SK-N-SH (cell line): ENCODE results near the gene PFDN5. TPM values are rescaled to one million over a fixed set of nuclear protein-coding genes. Genes with fewer than 3 reads are reported as not detected.
"Not testable (repeated sequence)": the region's sequence is repeated elsewhere in the genome, so short reads cannot be mapped to it uniquely, and the experiment has no call there.

ENCODE experiments used
- CTCF ChIA-PET: fragments of 300-600, 350-600 bp; formaldehyde crosslinking; extraction: SDS; loops from one replicate; lab custom pipeline; 2021; lab: Yijun Ruan, JAX
- POLR2A ChIA-PET: fragments of 350-600 bp; sonication (Branson Sonifier 250); formaldehyde crosslinking; extraction: SDS; loops from one replicate; lab custom pipeline; 2020; ENCODE audit warnings: antibody characterized with exemption, inconsistent platforms; lab: Yijun Ruan, JAX
- DNase-seq: peaks from one replicate; pipeline ENCODE4 v3.0.0; 2012
- H2AFZ ChIP-seq: fragments of 200-600 bp; sonication (generic); 2 replicates; pipeline ENCODE4 v1.8.1; 2016; ENCODE audit warnings: antibody characterized with exemption, mild to moderate bottlenecking, low read depth
- H3F3A ChIP-seq: fragments of 200-600 bp; sonication (generic); replicated peaks from 2 replicates; pipeline ENCODE3; 2016; ENCODE audit warnings: antibody characterized with exemption, mild to moderate bottlenecking; ENCODE audit not compliant: insufficient read depth
- H3K27ac ChIP-seq, 2 experiments: fragments of 200-500 bp in 1 of 2; fragments of 200-600 bp in 1 of 2; sonication (Bioruptor generic) in 1 of 2; sonication (generic), shearing (Covaris generic) in 1 of 2; 2 replicates each; pipeline versions ENCODE4 v1.5.1 to v1.6.1; 2014 to 2016; ENCODE audit warnings: low read depth in 2 of 2, inconsistent platforms in 1 of 2, low read length in 1 of 2, mild to moderate bottlenecking in 1 of 2, mixed read lengths in 1 of 2
- H3K27me3 ChIP-seq: fragments of 200-600 bp; sonication (generic), shearing (Covaris generic); 2 replicates; pipeline ENCODE4 v1.6.1; 2016; ENCODE audit warnings: mixed run types; ENCODE audit not compliant: insufficient read depth
- H3K36me3 ChIP-seq, 2 experiments: fragments of 200-500 bp in 1 of 2; fragments of 200-600 bp in 1 of 2; sonication (Bioruptor generic) in 1 of 2; sonication (generic) in 1 of 2; replicated peaks in 1 of 2; 2 replicates each; pipeline versions ENCODE3 to v1.5.1; 2014 to 2016; ENCODE audit warnings: low read length in 1 of 2, mild to moderate bottlenecking in 1 of 2; ENCODE audit not compliant: insufficient read depth in 2 of 2, control insufficient read depth in 1 of 2
- H3K4me1 ChIP-seq, 2 experiments: fragments of 200-500 bp in 1 of 2; fragments of 200-600 bp in 1 of 2; sonication (Bioruptor generic) in 1 of 2; sonication (generic), shearing (Covaris generic) in 1 of 2; 2 replicates each; pipeline versions ENCODE4 v1.5.1 to v1.6.1; 2014 to 2016; ENCODE audit warnings: low read depth in 1 of 2, low read length in 1 of 2, mixed run types in 1 of 2; ENCODE audit not compliant: insufficient read depth in 2 of 2, control insufficient read depth in 1 of 2
- H3K4me2 ChIP-seq: fragments of 200-600 bp; sonication (generic), shearing (Covaris generic); 2 replicates; pipeline ENCODE4 v1.6.1; 2017; ENCODE audit warnings: mixed run types
- H3K4me3 ChIP-seq, 2 experiments: fragments of 200-500 bp in 1 of 2; fragments of 200-600 bp in 1 of 2; sonication (Bioruptor generic) in 1 of 2; sonication (generic), shearing (Covaris generic) in 1 of 2; 2 replicates each; pipeline versions ENCODE4 v1.5.1 to v1.8.1; 2014 to 2016; ENCODE audit warnings: low read depth in 2 of 2, inconsistent platforms in 1 of 2, low read length in 1 of 2, mild to moderate bottlenecking in 1 of 2, mixed read lengths in 1 of 2, moderate library complexity in 1 of 2
- H3K79me2 ChIP-seq: fragments of 200-600 bp; sonication (generic); 2 replicates; pipeline ENCODE4 v1.8.1; 2017; ENCODE audit warnings: mild to moderate bottlenecking; ENCODE audit not compliant: insufficient read depth
- H3K9ac ChIP-seq: fragments of 200-600 bp; sonication (generic); 2 replicates; pipeline ENCODE4 v1.6.1; 2017; ENCODE audit warnings: mixed run types
- H3K9me2 ChIP-seq: fragments of 200-600 bp; sonication (generic); 2 replicates; pipeline ENCODE4 v1.6.1; 2017; ENCODE audit warnings: mixed run types
- H3K9me3 ChIP-seq: fragments of 200-600 bp; sonication (generic); 2 replicates; pipeline ENCODE4 v1.6.1; 2017; ENCODE audit warnings: mixed run types, mild to moderate bottlenecking, moderate library complexity
- H4K20me1 ChIP-seq: fragments of 200-600 bp; sonication (generic); 2 replicates; pipeline ENCODE4 v1.6.1; 2017; ENCODE audit warnings: mild to moderate bottlenecking, mixed run types; ENCODE audit not compliant: insufficient read depth
- CHD2 ChIP-seq: fragments of 150-350 bp; IDR thresholded peaks from 2 replicates; pipeline ENCODE4 v1.6.1; 2018; ENCODE audit warnings: low read length; ENCODE audit not compliant: partially characterized antibody
- EP300 ChIP-seq, 2 experiments: IDR thresholded peaks; 2 replicates each; pipeline versions ENCODE4 v1.4.0 to v1.6.1; 2012; ENCODE audit warnings: borderline replicate concordance in 1 of 2, low read depth in 1 of 2, low read length in 1 of 2
- FOSL2 ChIP-seq: IDR thresholded peaks from 2 replicates; pipeline ENCODE4 v1.4.0; 2012; ENCODE audit warnings: low read depth, mild to moderate bottlenecking, moderate library complexity, borderline replicate concordance
- FOXJ3 ChIP-seq: sonication (generic); formaldehyde crosslinking; IDR thresholded peaks from 2 replicates; pipeline ENCODE4 v1.5.1; 2020; ENCODE audit warnings: mild to moderate bottlenecking, missing genetic modification reagents
- GABPA ChIP-seq: IDR thresholded peaks from 2 replicates; pipeline ENCODE4 v1.4.0; 2012; ENCODE audit warnings: low read depth, mild to moderate bottlenecking
- GATA2 ChIP-seq: sonication (generic); formaldehyde crosslinking; IDR thresholded peaks from 2 replicates; pipeline ENCODE4 v1.5.0; 2020; ENCODE audit warnings: mild to moderate bottlenecking, missing genetic modification reagents
- MEF2A ChIP-seq: IDR thresholded peaks from 2 replicates; pipeline ENCODE4 v1.4.0; 2012; ENCODE audit warnings: low read depth, borderline replicate concordance
- MXI1 ChIP-seq: IDR thresholded peaks from 2 replicates; pipeline ENCODE4 v1.6.1; 2012; ENCODE audit warnings: mild to moderate bottlenecking, low read depth, low read length, improper control_type of control experiment
- POLR2AphosphoS5 ChIP-seq: IDR thresholded peaks from 2 replicates; pipeline ENCODE4 v1.6.1; 2012; ENCODE audit warnings: low read depth, low read length
- RAD21 ChIP-seq: IDR thresholded peaks from 2 replicates; pipeline ENCODE4 v1.6.1; 2012; ENCODE audit warnings: mild to moderate bottlenecking, low read length
- RFX5 ChIP-seq: IDR thresholded peaks from 2 replicates; pipeline ENCODE4 v1.6.1; 2012; ENCODE audit warnings: mild to moderate bottlenecking, improper control_type of control experiment, low read length
- SMC3 ChIP-seq: IDR thresholded peaks from 2 replicates; pipeline ENCODE4 v1.6.1; 2012; ENCODE audit warnings: low read depth, low read length, improper control_type of control experiment
- TAF1 ChIP-seq: IDR thresholded peaks from 2 replicates; pipeline ENCODE4 v1.6.1; 2012; ENCODE audit warnings: low read depth, mild to moderate bottlenecking, low read length, moderate library complexity, borderline replicate concordance
- TCF12 ChIP-seq: IDR thresholded peaks from 2 replicates; pipeline ENCODE4 v1.4.0; 2012
- YY1 ChIP-seq: IDR thresholded peaks from 2 replicates; pipeline ENCODE4 v1.4.0; 2012; ENCODE audit warnings: low read depth, mild to moderate bottlenecking
- WGBS: methylation state at CpG from one replicate; pipeline ENCODE4 v1.1.6; 2017; ENCODE audit warnings: low lambda C conversion rate; 5-methylcytosine and 5-hydroxymethylcytosine counted together
- polyA plus RNA-seq, 3 experiments: library from polyadenylated mRNA; depleted of rRNA; stranded (reverse); fragments of >200 nt; gene quantifications; 2 replicates each; pipeline ENCODE4 v1.2.3, GENCODE V29; 2012
- TF ChIP-seq, protein P1 (sequence below): IDR thresholded peaks from 2 replicates; pipeline ENCODE4 v1.4.0; 2012; ENCODE audit warnings: low read depth, borderline replicate concordance
- TF ChIP-seq, protein P2 (sequence below): IDR thresholded peaks from 2 replicates; pipeline ENCODE4 v1.4.0; 2012; ENCODE audit warnings: low read depth, borderline replicate concordance
- TF ChIP-seq, protein P3 (sequence below): IDR thresholded peaks from 2 replicates; pipeline ENCODE4; 2012
- TF ChIP-seq, protein P4 (sequence below): fragments of 200-600 bp; sonication (generic); IDR thresholded peaks from 2 replicates; pipeline ENCODE4 v1.6.1; 2017; ENCODE audit warnings: antibody characterized with exemption, mild to moderate bottlenecking, moderate library complexity

Gene PFDN5
- polyA plus RNA-seq, 1 of the 3 experiments (the other 2 are of a cell fraction) = 1,198 TPM

DNA sequence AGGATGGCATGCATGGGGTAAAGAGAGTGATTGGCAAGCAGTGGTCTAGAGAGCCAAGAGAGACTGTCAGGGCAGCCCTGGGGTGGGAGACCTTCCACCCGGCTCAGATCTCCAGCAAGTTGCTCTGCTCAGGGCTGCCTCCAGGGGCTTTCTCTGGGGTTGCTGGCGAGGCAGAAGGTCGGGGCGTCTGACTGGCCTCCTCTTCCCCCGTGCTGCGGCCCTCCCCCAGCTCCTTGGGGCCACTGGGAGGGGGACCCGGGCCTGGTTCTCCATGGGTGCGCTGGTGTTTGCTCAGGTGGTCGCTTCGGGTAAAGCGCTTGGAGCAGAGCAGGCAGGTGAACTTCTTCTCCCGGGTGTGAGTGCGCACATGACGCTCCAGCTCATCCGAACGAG is 32.7 kb downstream of the PFDN5 start:
- no peak overlapping the region for H3K9ac ChIP-seq
- POLR2A ChIA-PET = interaction anchor here (0.6 to 8.3 kb wide), 3 partner anchors 16 to 69 kb away, joined by 4 to 105 read pairs (median 7); partner anchors contain the start of gene PFDN5
- no peak for DNase-seq

DNA sequence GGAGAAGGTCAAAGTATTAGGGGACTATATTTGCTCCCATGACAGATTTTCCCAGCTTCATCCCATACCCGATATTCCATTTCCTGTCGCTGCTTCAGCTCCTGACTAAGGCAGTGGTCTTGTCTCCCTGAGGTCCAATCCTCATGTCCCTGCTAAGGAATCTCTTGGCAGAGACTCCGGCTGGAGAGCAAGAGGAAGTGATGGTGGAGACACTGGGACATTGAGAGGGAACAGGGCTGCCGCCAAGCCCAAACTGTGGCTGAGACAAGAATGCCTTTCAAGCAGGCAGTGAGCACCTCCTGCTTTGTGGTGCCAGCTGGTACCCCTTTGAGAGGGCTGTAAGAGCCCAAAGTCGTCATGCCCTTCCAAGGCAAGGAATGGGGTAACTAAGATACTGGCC is 35.3 kb downstream of the PFDN5 start:
- 79% methylated on average over 5 of the region's 5 CpGs for WGBS
- no peak overlapping the region for H3K9ac ChIP-seq

More for the DNA sequence above, 32.7 kb downstream of the PFDN5 start:
- TF ChIP-seq RFX5 (no peak), TCF12 (no peak), POLR2AphosphoS5 (no peak), CHD2 (no peak), GATA2 (CRISPR knock-in tag) (no peak), RAD21 (no peak), MEF2A (no peak), SMC3 (no peak), YY1 (no peak)
- TF ChIP-seq, protein P1, sequence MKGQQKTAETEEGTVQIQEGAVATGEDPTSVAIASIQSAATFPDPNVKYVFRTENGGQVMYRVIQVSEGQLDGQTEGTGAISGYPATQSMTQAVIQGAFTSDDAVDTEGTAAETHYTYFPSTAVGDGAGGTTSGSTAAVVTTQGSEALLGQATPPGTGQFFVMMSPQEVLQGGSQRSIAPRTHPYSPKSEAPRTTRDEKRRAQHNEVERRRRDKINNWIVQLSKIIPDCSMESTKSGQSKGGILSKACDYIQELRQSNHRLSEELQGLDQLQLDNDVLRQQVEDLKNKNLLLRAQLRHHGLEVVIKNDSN = no peak
- TF ChIP-seq, protein P2, sequence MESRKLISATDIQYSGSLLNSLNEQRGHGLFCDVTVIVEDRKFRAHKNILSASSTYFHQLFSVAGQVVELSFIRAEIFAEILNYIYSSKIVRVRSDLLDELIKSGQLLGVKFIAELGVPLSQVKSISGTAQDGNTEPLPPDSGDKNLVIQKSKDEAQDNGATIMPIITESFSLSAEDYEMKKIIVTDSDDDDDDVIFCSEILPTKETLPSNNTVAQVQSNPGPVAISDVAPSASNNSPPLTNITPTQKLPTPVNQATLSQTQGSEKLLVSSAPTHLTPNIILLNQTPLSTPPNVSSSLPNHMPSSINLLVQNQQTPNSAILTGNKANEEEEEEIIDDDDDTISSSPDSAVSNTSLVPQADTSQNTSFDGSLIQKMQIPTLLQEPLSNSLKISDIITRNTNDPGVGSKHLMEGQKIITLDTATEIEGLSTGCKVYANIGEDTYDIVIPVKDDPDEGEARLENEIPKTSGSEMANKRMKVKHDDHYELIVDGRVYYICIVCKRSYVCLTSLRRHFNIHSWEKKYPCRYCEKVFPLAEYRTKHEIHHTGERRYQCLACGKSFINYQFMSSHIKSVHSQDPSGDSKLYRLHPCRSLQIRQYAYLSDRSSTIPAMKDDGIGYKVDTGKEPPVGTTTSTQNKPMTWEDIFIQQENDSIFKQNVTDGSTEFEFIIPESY = no peak
- TF ChIP-seq, protein P3, sequence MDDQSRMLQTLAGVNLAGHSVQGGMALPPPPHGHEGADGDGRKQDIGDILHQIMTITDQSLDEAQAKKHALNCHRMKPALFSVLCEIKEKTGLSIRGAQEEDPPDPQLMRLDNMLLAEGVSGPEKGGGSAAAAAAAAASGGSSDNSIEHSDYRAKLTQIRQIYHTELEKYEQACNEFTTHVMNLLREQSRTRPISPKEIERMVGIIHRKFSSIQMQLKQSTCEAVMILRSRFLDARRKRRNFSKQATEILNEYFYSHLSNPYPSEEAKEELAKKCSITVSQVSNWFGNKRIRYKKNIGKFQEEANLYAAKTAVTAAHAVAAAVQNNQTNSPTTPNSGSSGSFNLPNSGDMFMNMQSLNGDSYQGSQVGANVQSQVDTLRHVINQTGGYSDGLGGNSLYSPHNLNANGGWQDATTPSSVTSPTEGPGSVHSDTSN = no peak
- TF ChIP-seq, all 33 proteins: peak for 0
- Histone ChIP-seq H3K36me3 (no peaks in the 10 kb centered on the region), H3K27me3 (no peaks in the 10 kb centered on the region; the same call in 1 of the 2 replicates), H3K4me1 (peaks cover 0 to 10% of the 10 kb centered on the region in 2 experiments; a peak in 1 of 4 replicates), H2AFZ (no peak overlapping the region), H3K9me3 (no peaks in the 10 kb centered on the region), H3F3A (peaks cover 6% of the 10 kb centered on the region), H3K79me2 (no peaks in the 10 kb centered on the region), H4K20me1 (no peaks in the 10 kb centered on the region), H3K4me3 (no peak overlapping the region), H3K4me2 (no peak overlapping the region), H3K27ac (no peak overlapping the region), H3K9me2 (no peaks in the 10 kb centered on the region)
- CTCF ChIA-PET = interaction anchor here (0.5 to 13.6 kb wide), 8 partner anchors 13 to 272 kb away, joined by 3 to 294 read pairs (median 8); partner anchors contain the start of genes AMHR2 and NPFF
- WGBS = 96% methylated on average over 5 of the region's 16 CpGs

DNA sequence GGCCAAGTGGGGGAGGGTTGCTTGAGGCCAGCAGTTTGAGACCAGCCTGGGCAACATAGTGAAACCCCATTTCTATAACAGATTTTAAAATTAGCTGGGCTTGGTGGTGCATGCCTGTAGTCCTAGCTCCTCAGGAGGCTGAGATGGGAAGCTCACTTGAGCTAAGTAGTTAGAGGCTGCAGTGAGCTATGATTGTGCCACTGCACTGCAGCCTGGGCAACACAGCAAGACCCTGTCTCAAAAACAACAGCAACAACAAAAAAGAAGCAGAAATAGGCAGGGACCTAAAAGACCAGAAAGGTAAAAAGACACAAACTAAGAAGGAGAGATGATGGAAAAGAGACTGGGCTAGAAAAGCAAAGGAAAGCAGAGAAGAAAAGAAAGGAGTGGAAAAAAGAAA is 37.0 kb downstream of the PFDN5 start:
- POLR2A ChIA-PET, H4K20me1 ChIP-seq, H3K4me1 ChIP-seq, H3K27ac ChIP-seq, H3K27me3 ChIP-seq, H3K9me2 ChIP-seq, H3K36me3 ChIP-seq, H2AFZ ChIP-seq, H3K9me3 ChIP-seq, DNase-seq, H3K4me2 ChIP-seq, H3F3A ChIP-seq, H3K79me2 ChIP-seq, H3K9ac ChIP-seq, H3K4me3 ChIP-seq: not testable (repeated sequence)
- CTCF ChIA-PET = interaction anchor here (1.0 to 13.6 kb wide), 4 partner anchors 9 to 82 kb away, joined by 3 to 294 read pairs (median 30); partner anchors contain the start of gene AAAS

More for the DNA sequence above, 35.3 kb downstream of the PFDN5 start:
- H3K27me3 ChIP-seq = no peaks in the 10 kb centered on the region; the same call in 1 of the 2 replicates
- no peak for DNase-seq
- H3K4me3 ChIP-seq = no peak overlapping the region
- H3F3A ChIP-seq = peaks cover 6% of the 10 kb centered on the region
- H3K36me3 ChIP-seq = no peaks in the 10 kb centered on the region
- no peak overlapping the region for H3K27ac ChIP-seq
- POLR2A ChIA-PET = interaction anchor here (1.2 kb wide), 1 partner anchor 14 kb away, joined by 3 read pairs; no protein-coding TSS in a partner anchor
- peaks cover 0 to 3% of the 10 kb centered on the region in 2 experiments; a peak in 1 of 4 replicates for H3K4me1 ChIP-seq
- H4K20me1 ChIP-seq = no peaks in the 10 kb centered on the region
- no peak overlapping the region for H3K4me2 ChIP-seq
- H3K9me2 ChIP-seq = no peaks in the 10 kb centered on the region
- no peak overlapping the region for H2AFZ ChIP-seq
- H3K79me2 ChIP-seq = no peaks in the 10 kb centered on the region
- TF ChIP-seq FOXJ3 (no peak), RAD21 (no peak), MEF2A (no peak), CHD2 (no peak), TAF1 (no peak), GABPA (no peak), EP300 (IDR thresholded peaks at IDR 0.05; ENCODE audit: borderline replicate concordance in 1 of 2, low read depth in 1 of 2, low read length in 1 of 2) (no peak), FOSL2 (no peak), MXI1 (no peak)
- TF ChIP-seq, protein P4, sequence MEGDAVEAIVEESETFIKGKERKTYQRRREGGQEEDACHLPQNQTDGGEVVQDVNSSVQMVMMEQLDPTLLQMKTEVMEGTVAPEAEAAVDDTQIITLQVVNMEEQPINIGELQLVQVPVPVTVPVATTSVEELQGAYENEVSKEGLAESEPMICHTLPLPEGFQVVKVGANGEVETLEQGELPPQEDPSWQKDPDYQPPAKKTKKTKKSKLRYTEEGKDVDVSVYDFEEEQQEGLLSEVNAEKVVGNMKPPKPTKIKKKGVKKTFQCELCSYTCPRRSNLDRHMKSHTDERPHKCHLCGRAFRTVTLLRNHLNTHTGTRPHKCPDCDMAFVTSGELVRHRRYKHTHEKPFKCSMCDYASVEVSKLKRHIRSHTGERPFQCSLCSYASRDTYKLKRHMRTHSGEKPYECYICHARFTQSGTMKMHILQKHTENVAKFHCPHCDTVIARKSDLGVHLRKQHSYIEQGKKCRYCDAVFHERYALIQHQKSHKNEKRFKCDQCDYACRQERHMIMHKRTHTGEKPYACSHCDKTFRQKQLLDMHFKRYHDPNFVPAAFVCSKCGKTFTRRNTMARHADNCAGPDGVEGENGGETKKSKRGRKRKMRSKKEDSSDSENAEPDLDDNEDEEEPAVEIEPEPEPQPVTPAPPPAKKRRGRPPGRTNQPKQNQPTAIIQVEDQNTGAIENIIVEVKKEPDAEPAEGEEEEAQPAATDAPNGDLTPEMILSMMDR = no peak
- TF ChIP-seq, all 33 proteins: peak for 0
- CTCF ChIA-PET = interaction anchor here (1.9 to 13.6 kb wide), 4 partner anchors 9 to 92 kb away, joined by 12 to 294 read pairs (median 56); partner anchors contain the start of genes AAAS and AMHR2
- no peaks in the 10 kb centered on the region for H3K9me3 ChIP-seq
